GM12878 (cell line): Measurements from ENCODE around the gene ARRDC1. TPM values are rescaled to one million over a fixed set of nuclear protein-coding genes. Genes with fewer than 3 reads are reported as not detected.
A peak's percentile ranks its signal among the peaks of the same experiment; 100 is the strongest.

Experiments used
- CBX3 ChIP-seq: fragments of 200-600 bp; sonication (generic); IDR thresholded peaks from 2 replicates; pipeline ENCODE4 v1.6.1; 2016; ENCODE audit warnings: low read depth, borderline replicate concordance
- EZH2 ChIP-seq: IDR thresholded peaks from 2 replicates; pipeline ENCODE4 v1.6.1; 2012; ENCODE audit warnings: low read depth, mild to moderate bottlenecking, control low read depth, inconsistent platforms, low read length, borderline replicate concordance; ENCODE audit not compliant: control insufficient read depth
- FOXM1 ChIP-seq: IDR thresholded peaks from 2 replicates; pipeline ENCODE4 v1.6.1; 2012; ENCODE audit warnings: low read depth, mild to moderate bottlenecking, inconsistent platforms, low read length, moderate library complexity
- HDAC2 ChIP-seq: fragments of 200-600 bp; sonication (generic); IDR thresholded peaks from 2 replicates; pipeline ENCODE4 v1.6.1; 2017
- HSF1 ChIP-seq: fragments of 150-350 bp; IDR thresholded peaks from 2 replicates; pipeline ENCODE4 v1.6.1; 2014; ENCODE audit warnings: mild to moderate bottlenecking, low read depth, low read length
- IRF5 ChIP-seq: fragments of 450-650 bp; IDR thresholded peaks from 2 replicates; pipeline ENCODE4 v1.6.1; 2017; ENCODE audit warnings: borderline replicate concordance
- KAT2A ChIP-seq: conservative IDR thresholded peaks from 2 replicates; pipeline ENCODE4 v1.6.1; 2011; ENCODE audit warnings: low read depth, low read length; ENCODE audit not compliant: control insufficient read depth
- NFYA ChIP-seq: IDR thresholded peaks from 2 replicates; pipeline ENCODE4 v1.6.1; 2011; ENCODE audit warnings: low read depth, mild to moderate bottlenecking, low read length, improper control_type of control experiment, borderline replicate concordance
- NRF1 ChIP-seq: conservative IDR thresholded peaks from 2 replicates; pipeline ENCODE4 v1.6.1; 2011; ENCODE audit warnings: mild to moderate bottlenecking, low read depth, low read length, improper control_type of control experiment
- PAX5 ChIP-seq: IDR thresholded peaks from 2 replicates; pipeline ENCODE4 v1.6.1; 2011; ENCODE audit warnings: low read depth, low read length, borderline replicate concordance
- POLR2AphosphoS5 ChIP-seq: IDR thresholded peaks from 2 replicates; pipeline ENCODE4 v1.6.1; 2011; ENCODE audit warnings: mild to moderate bottlenecking, low read length, inconsistent platforms
- POU2F2 ChIP-seq: IDR thresholded peaks from 3 replicates; pipeline ENCODE4 v1.6.1; 2011; ENCODE audit warnings: low read depth, mild to moderate bottlenecking, low read length, borderline replicate concordance
- RELB ChIP-seq: fragments of 450-650 bp; IDR thresholded peaks from 2 replicates; pipeline ENCODE4 v1.6.1; 2017; ENCODE audit warnings: low read depth, mild to moderate bottlenecking, moderate library complexity
- RFX5 ChIP-seq: IDR thresholded peaks from 2 replicates; pipeline ENCODE4 v1.6.1; 2011; ENCODE audit warnings: low read depth, low read length, improper control_type of control experiment
- RUNX3 ChIP-seq: IDR thresholded peaks from 2 replicates; pipeline ENCODE4 v1.6.1; 2012; ENCODE audit warnings: low read length, inconsistent platforms
- SMARCA5 ChIP-seq: fragments of 450-650 bp; IDR thresholded peaks from 2 replicates; pipeline ENCODE4 v1.6.1; 2017; ENCODE audit warnings: mild to moderate bottlenecking
- SP1 ChIP-seq: IDR thresholded peaks from one replicate; pipeline ENCODE4 v1.6.1; 2011; ENCODE audit warnings: low read depth, low read length
- USF1 ChIP-seq: IDR thresholded peaks from 2 replicates; pipeline ENCODE4 v1.6.1; 2011; ENCODE audit warnings: borderline replicate concordance, low read depth, mild to moderate bottlenecking, moderate library complexity, mixed read lengths, low read length; ENCODE audit not compliant: insufficient read depth; ENCODE audit errors: extremely low read length
- YBX1 ChIP-seq: fragments of 450-650 bp; IDR thresholded peaks from 2 replicates; pipeline ENCODE4 v1.6.1; 2016; ENCODE audit warnings: antibody characterized with exemption
- ZBTB11 ChIP-seq: fragments of 450-650 bp; formaldehyde crosslinking; IDR thresholded peaks from 2 replicates; pipeline ENCODE4 v1.5.0; 2022; ENCODE audit warnings: mild to moderate bottlenecking, missing genetic modification characterization
- ZNF622 ChIP-seq: fragments of 450-650 bp; IDR thresholded peaks from 2 replicates; pipeline ENCODE4 v1.6.1; 2017; ENCODE audit warnings: mild to moderate bottlenecking, inconsistent platforms
- polyA plus RNA-seq, 11 experiments: library from polyadenylated mRNA; depleted of rRNA in 4 of 11; unstranded in 6 of 11; stranded (reverse) in 5 of 11; fragments of >200 nt; fragmentation: Nextera tagmentation in 4 of 11; fragmentation: Illumina TruSeq in 1 of 11; extraction: Ambion mirVana in 4 of 11; extraction: Trizol in 1 of 11; gene quantifications; 1 replicate in 1 of 11; 2 replicates in 10 of 11; pipeline versions ENCODE4 v1.2.1 to v1.2.3, GENCODE V29; 2011 to 2016; ENCODE audit warnings: inconsistent platforms in 2 of 11, missing spikeins in 2 of 11, low read depth in 1 of 11
- total RNA-seq, 4 experiments: library from RNA; depleted of rRNA in 3 of 4; stranded (reverse); fragments of >200 nt in 3 of 4; fragmentation: Illumina TruSeq in 1 of 4; extraction: Trizol in 1 of 4; gene quantifications; 2 replicates each; pipeline versions ENCODE4 v1.2.1 to v1.2.3, GENCODE V29; 2013 to 2021

ARRDC1 gene
- total and polyA plus RNA-seq, 10 of the 15 experiments (the other 5 are each of a cell fraction or from before 2014, with no cell fraction given), result 0.23 to 34.4 (median 20.9) TPM

GRCh38 chr9:137605121-137606004 lies at the start of gene ARRDC1 (continued):
- TF ChIP-seq RELB (no peak), KAT2A (no peak), ZBTB11 (CRISPR knock-in tag) (no peak), EZH2 (no peak), USF1 (no peak), NRF1 (0 out of 2 replicates have a peak, but pooled peaks have one; percentile 13), POU2F2 (no peak), FOXM1 (no peak), RUNX3 (no peak), PAX5 (no peak), POLR2AphosphoS5 (peak; percentile 77; the same call in 1 of the 2 replicates), CBX3 (no peak), SP1 (peak; percentile 32), ZNF622 (no peak), HSF1 (no peak), SMARCA5 (0 out of 2 replicates have a peak, but pooled peaks have one; percentile 52), RFX5 (no peak), HDAC2 (no peak), NFYA (no peak), IRF5 (no peak), YBX1 (no peak)
